ENCODE measurements around the gene SCFD1.
"Not testable (repeated sequence)": the region's sequence is repeated elsewhere in the genome, so short reads cannot be mapped to it uniquely, and the experiment has no call there.

SCFD1 gene

DNA sequence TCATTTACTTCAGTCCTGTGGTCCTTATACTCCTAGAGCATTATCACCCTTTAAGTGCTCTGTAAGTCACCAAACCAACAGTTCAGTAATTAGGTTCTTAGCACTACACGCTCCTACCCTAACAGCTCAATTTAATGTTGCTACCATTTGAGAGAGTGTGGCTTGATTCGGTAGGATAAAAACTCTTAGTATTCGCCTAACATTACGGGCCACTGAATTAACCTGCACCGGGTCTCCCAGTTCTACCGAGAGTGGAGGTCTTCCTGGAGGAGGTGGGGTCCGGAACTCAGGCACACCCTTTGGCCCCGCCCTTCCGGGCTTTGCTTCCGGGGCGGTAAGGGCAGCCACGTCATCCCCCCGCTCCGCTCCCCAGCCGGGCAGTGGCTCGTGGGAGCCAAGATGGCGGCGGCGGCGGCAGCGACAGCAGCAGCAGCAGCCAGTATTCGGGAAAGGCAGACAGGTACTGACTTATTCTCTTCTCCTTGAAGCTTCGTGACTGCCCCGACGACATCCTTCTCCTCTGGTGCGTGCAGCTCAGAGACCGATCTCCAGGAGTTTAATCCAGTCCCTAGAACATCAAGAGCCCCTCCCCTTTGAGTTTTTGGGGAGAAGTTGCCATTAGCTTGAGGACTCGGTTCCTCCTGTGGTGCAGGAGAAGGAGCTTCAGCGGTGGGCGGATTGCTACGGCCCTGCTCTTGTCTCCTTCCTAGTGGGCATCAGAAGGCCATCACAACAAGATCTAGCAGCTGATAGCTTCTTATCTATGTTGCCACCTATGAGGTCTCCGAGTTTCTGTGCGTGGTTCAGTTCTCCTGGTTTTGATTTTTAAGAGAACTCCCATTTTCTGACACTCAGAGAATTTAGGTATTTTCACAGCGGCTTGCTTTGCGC is at the start of gene SCFD1:
SCFD1 (plus strand) TSS at position 380 of the 891 bp plus-strand sequence; CDS start at position 400, 20 bp downstream.
- peak; percentile 81 to 90 for DNase-seq (ENCODE audit: low read depth in 2 of 2)

DNA sequence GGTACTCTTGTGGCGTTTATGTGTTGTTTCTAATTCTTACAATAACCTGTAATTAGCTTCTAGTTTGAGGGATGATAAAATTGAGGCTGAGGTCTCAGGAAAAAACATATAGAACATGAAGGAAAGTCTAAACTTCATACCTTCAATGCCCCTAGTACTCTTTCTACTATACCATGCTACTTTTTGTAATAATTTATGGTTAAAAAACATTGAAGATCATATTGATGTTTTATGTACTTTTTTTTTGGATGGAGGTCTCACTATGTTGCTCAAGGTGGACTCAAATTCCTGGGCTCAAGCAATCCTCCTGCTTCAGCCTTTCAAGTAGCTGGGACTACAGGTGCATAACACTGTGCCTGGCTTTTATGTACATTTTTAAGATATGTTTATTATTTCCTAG is 49.3 kb upstream of the SCFD1 start:
- no peak for DNase-seq (ENCODE audit: low read depth in 2 of 2)

GRCh38 chr14:30573226-30573814 is 48.8 kb upstream of the SCFD1 start:
- no peak for DNase-seq (ENCODE audit: low read depth in 2 of 2)

GRCh38 chr14:30573966-30574365 is 48.2 kb upstream of the SCFD1 start:
- DNase-seq (ENCODE audit: low read depth in 2 of 2): no peak

DNA sequence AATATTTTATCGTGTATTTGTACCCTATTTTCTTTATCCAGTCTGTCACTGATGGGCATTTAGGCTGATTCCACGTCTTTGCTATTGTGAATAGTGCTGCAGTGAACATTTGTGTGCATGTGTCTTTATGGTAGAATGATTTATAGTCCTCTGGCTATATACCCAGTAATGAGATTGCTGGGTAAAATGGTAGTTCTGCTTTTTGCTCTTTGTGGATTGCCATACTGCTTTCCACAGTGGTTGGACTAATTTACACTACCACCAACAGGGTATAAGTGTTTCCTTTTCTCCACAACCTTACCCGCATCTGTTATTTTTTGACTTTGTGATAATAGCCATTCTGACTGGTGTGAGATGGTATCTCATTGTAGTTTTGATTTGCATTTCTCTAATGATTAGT is 47.3 kb upstream of the SCFD1 start:
- DNase-seq (ENCODE audit: low read depth in 2 of 2): not testable (repeated sequence)

GRCh38 chr14:30576333-30576732 is 45.8 kb upstream of the SCFD1 start:
- not testable (repeated sequence) for DNase-seq (ENCODE audit: low read depth in 2 of 2)

DNA sequence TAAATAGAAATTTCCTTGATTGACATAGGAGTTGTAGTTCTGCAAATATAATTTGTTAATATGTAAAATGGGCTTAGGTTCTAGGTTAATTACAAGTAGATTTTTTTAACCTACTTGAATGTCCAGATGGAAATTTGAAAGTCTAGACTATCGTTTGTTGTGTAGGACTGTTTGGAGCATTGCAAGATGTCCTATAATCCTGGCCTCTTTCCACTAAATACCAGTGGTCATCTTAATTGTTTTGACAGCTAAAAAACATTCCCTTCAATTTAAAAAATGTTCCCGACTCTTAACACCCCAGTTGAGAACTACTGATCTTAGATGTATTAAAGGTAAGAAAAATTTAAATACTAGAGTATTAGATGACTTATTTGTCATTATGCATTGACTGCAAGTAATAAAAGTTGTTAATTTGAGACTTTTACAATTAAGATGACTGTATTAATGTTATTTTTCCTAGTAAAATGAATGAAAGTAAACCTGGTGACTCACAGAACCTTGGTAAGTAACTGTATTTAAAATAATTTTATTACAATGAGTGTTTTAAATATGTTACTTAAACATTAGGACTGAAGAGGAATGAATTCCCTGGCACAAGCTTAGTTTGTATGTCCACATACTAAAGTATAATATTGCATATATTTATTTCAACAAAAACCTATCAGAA is 41.4 kb upstream of the SCFD1 start:
- no peak for DNase-seq (ENCODE audit: low read depth in 2 of 2)

GRCh38 chr14:30581283-30581625 is 40.9 kb upstream of the SCFD1 start:
- DNase-seq (ENCODE audit: low read depth in 2 of 2): no peak

- no peak for DNase-seq (ENCODE audit: low read depth in 2 of 2)
Observed at GRCh38 chr14:30582376-30582775, 39.7 kb upstream of the SCFD1 start.

DNA sequence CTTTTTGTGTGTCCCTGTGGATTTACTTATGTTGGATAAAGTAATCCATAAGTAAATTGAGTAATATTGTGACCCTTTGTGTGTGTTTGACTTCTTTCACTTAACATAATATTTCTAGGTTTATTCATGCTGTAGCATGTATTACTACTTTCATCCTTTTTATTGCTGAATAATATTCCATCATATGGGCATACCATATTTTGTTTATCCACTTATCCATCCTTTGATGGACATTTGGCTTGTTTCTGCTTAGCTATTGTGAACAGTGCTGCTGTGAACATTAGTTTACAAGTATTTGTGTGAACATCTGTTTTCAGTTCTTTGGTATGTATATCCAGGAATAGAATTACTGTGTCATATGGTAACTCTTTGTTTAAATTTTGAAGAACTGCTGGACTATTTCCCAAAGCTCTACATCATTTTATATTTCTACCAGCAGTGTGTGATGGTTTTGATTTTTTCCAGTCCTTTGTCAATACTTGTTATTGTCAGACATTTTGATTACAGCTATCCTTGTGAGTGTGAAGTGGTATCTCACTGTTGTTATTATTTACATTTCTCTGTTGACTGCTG is 38.0 kb upstream of the SCFD1 start:
- no peak for DNase-seq (ENCODE audit: low read depth in 2 of 2)

GRCh38 chr14:30585204-30585603 is 36.9 kb upstream of the SCFD1 start:
- DNase-seq (ENCODE audit: low read depth in 2 of 2): no peak

- no peak for DNase-seq (ENCODE audit: low read depth in 2 of 2)
Observed at GRCh38 chr14:30587141-30587540, 35.0 kb upstream of the SCFD1 start.

DNA sequence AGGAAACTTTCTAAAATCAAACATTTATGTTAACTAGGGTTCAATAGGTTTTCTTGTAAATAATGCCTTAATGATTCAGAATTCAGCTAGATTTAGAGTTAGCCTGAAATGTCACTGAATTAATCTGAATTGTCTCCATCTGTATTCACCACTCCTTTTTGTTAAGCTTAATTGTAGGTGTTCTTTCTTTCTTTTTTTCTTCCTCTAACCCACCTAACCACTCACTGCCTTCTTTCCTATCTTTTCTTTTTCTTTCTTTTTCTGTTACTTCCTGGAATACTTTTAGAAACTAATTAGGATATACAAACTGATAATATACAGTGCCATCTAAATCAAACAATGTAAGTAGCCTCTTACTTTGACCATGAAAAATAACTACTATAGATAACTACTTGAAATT is 33.2 kb upstream of the SCFD1 start:
- no peak for DNase-seq (ENCODE audit: low read depth in 2 of 2)

- DNase-seq (ENCODE audit: low read depth in 2 of 2): no peak
Observed at GRCh38 chr14:30596935-30597334, 25.2 kb upstream of the SCFD1 start.

DNA sequence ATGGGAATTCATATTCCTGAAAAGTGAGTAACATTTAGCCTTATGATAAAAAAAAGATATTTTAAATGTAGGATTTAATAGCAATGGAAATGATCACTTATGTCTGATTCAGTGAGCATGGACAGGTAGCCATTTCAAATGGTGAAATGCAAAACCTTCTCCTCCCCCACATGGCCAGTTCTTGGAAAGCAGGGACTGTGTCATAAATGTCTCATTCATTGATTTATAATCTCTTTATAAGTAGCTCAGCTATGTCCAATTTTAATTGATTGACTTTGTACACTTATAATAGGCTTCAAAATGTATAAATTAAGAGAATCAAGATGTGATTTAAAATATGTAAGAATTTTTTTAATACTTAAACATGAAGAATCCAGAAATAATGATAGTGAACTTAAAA is 24.6 kb upstream of the SCFD1 start:
- no peak for DNase-seq (ENCODE audit: low read depth in 2 of 2)

- DNase-seq (ENCODE audit: low read depth in 2 of 2): no peak
Observed at GRCh38 chr14:30600922-30601918, 20.9 kb upstream of the SCFD1 start.

GRCh38 chr14:30603402-30603801 is 18.7 kb upstream of the SCFD1 start:
- no peak for DNase-seq (ENCODE audit: low read depth in 2 of 2)

GRCh38 chr14:30604696-30605095 is 17.4 kb upstream of the SCFD1 start:
- DNase-seq (ENCODE audit: low read depth in 2 of 2): not testable (repeated sequence)

DNA sequence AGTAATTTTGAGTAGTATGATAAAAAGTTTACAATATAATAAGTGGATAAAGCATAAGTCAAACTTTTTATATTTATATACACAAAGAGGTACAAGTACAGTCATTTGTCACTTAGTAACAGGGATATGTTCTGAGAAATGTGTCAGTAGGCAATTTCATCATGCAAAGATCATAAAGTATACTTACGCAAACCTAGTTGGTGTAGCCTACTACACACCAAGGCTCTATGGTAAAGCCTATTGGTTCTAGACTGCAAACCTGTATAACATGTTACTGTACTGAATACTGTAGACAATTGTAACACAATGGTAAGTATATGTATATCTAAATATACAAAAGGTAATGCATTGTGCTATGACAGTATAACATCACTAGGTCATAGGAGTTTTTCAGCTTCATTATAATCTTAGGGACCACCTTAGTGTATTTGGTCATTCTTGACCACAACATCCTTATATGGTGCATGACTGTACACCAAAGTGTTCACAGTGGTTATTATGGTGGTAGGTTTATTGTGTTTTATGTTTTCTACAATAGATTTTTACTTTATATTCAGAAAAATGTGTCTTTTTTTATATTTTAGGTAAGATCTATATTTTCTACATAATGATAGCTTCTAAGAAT is 14.9 kb upstream of the SCFD1 start:
- DNase-seq (ENCODE audit: low read depth in 2 of 2): no peak

DNA sequence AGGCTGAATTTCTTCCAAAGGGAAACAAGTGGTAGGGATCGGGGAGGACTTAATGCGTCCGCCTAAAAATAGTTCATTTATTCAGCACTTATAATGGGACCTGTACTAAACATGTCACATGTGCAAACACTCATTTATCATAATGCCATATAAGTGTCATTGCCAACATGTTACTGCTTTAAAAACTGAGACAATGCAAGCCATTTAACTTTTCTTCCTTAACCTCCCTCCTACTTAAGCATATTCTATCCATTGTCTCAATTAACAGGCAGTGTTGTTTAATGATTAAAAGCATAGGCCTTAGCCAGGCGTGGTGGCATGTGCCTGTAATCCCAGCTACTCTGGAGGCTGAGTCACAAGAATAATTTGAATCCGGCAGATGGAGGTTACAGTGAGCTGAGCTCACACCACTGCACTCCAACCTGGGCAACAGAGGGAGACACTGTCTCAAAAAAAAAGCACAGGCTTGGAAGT is 13.5 kb upstream of the SCFD1 start:
- no peak for DNase-seq (ENCODE audit: low read depth in 2 of 2)
